ENCODE data around the gene B3GALNT2.

GRCh38 chr1:235552146-235552716 lies 48.0 kb upstream of the B3GALNT2 start:
- TF ChIP-seq CTCF (IDR thresholded peaks at IDR 0.05), result no peak
- TF ChIP-seq EZH2 (IDR thresholded peaks at IDR 0.05; ENCODE audit: borderline replicate concordance, insufficient read depth, low read depth, low read length, poor library complexity, severe bottlenecking), result no peak
